SK-N-SH treated with all-trans-retinoic acid at 6 μM for 48 hours (cell line): ENCODE data around the gene OR2T1.
"Not testable (repeated sequence)": the region's sequence is repeated elsewhere in the genome, so short reads cannot be mapped to it uniquely, and the experiment has no call there.

ENCODE experiments used
- ARNTL ChIP-seq: fragments of 450-650 bp; formaldehyde crosslinking; IDR thresholded peaks from 2 replicates; pipeline ENCODE4 v1.5.0; 2020; ENCODE audit warnings: low read depth, mild to moderate bottlenecking, moderate library complexity, borderline replicate concordance
- BACH2 ChIP-seq: fragments of 250-450 bp; sonication (Bioruptor Pico); IDR thresholded peaks from 2 replicates; pipeline ENCODE4 v1.9.0; 2021; ENCODE audit warnings: mild to moderate bottlenecking, borderline replicate concordance
- ESRRG ChIP-seq: fragments of 250-450 bp; sonication (Bioruptor Pico); IDR thresholded peaks from 2 replicates; pipeline ENCODE4 v1.6.1; 2021; ENCODE audit warnings: mild to moderate bottlenecking
- GLIS3 ChIP-seq: fragments of 250-450 bp; sonication (Bioruptor Pico); IDR thresholded peaks from 2 replicates; pipeline ENCODE4 v1.5.0; 2020; ENCODE audit warnings: mild to moderate bottlenecking, moderate library complexity
- PPARA ChIP-seq: fragments of 250-450 bp; sonication (Bioruptor Pico); IDR thresholded peaks from 2 replicates; pipeline ENCODE4 v1.5.0; 2020; ENCODE audit warnings: mild to moderate bottlenecking, borderline replicate concordance
- SNAI2 ChIP-seq: fragments of 250-450 bp; sonication (Bioruptor Pico); IDR thresholded peaks from 2 replicates; pipeline ENCODE4 v1.5.0; 2020; ENCODE audit warnings: mild to moderate bottlenecking, moderate library complexity
- TOX ChIP-seq: fragments of 250-450 bp; sonication (Bioruptor Pico); IDR thresholded peaks from 2 replicates; pipeline ENCODE4 v1.8.0; 2021; ENCODE audit warnings: mild to moderate bottlenecking, moderate library complexity, borderline replicate concordance
- ZFP3 ChIP-seq: fragments of 250-450 bp; sonication (Bioruptor Pico); IDR thresholded peaks from 2 replicates; pipeline ENCODE4 v1.5.0; 2020; ENCODE audit warnings: mild to moderate bottlenecking, moderate library complexity
- ZFP30 ChIP-seq: fragments of 450-650 bp; formaldehyde crosslinking; IDR thresholded peaks from 2 replicates; pipeline ENCODE4 v1.5.0; 2022; ENCODE audit warnings: mild to moderate bottlenecking, moderate library complexity
- ZNF70 ChIP-seq: fragments of 450-650 bp; formaldehyde crosslinking; IDR thresholded peaks from 2 replicates; pipeline ENCODE4 v1.5.0; 2020; ENCODE audit warnings: mild to moderate bottlenecking, moderate library complexity
- ZNF8 ChIP-seq: fragments of 450-650 bp; formaldehyde crosslinking; IDR thresholded peaks from 2 replicates; pipeline ENCODE4 v1.5.0; 2020; ENCODE audit warnings: mild to moderate bottlenecking, moderate library complexity
- TF ChIP-seq, protein P1 (sequence below): fragments of 250-450 bp; sonication (Bioruptor Pico); IDR thresholded peaks from 2 replicates; pipeline ENCODE4 v1.5.1; 2020; ENCODE audit warnings: low read depth, mild to moderate bottlenecking, moderate library complexity
- TF ChIP-seq, protein P2 (sequence below): fragments of 250-450 bp; sonication (Bioruptor Pico); IDR thresholded peaks from 2 replicates; pipeline ENCODE4 v1.5.1; 2021; ENCODE audit warnings: mild to moderate bottlenecking, moderate library complexity

GRCh38 chr1:248434913-248435312 is 32.1 kb downstream of the OR2T1 start:
- not testable (repeated sequence) for TF ChIP-seq ARNTL (CRISPR knock-in tag); ZNF70 (CRISPR knock-in tag); PPARA; ESRRG; ZFP3 (CRISPR knock-in tag); TOX; SNAI2; ZNF8 (CRISPR knock-in tag); BACH2; ZFP30; GLIS3
- TF ChIP-seq, protein P1, sequence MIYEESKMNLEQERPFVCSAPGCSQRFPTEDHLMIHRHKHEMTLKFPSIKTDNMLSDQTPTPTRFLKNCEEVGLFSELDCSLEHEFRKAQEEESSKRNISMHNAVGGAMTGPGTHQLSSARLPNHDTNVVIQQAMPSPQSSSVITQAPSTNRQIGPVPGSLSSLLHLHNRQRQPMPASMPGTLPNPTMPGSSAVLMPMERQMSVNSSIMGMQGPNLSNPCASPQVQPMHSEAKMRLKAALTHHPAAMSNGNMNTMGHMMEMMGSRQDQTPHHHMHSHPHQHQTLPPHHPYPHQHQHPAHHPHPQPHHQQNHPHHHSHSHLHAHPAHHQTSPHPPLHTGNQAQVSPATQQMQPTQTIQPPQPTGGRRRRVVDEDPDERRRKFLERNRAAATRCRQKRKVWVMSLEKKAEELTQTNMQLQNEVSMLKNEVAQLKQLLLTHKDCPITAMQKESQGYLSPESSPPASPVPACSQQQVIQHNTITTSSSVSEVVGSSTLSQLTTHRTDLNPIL (CRISPR knock-in tag), result not testable (repeated sequence)
- TF ChIP-seq, protein P2, sequence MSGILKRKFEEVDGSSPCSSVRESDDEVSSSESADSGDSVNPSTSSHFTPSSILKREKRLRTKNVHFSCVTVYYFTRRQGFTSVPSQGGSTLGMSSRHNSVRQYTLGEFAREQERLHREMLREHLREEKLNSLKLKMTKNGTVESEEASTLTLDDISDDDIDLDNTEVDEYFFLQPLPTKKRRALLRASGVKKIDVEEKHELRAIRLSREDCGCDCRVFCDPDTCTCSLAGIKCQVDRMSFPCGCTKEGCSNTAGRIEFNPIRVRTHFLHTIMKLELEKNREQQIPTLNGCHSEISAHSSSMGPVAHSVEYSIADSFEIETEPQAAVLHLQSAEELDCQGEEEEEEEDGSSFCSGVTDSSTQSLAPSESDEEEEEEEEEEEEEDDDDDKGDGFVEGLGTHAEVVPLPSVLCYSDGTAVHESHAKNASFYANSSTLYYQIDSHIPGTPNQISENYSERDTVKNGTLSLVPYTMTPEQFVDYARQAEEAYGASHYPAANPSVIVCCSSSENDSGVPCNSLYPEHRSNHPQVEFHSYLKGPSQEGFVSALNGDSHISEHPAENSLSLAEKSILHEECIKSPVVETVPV (CRISPR knock-in tag), result not testable (repeated sequence)
